Measurements from ENCODE around the gene ATE1. TPM values are rescaled to one million over a fixed set of nuclear protein-coding genes. Genes with fewer than 3 reads are reported as not detected.

Gene ATE1
- total RNA-seq, 1 donor from 2014 or later: 34.4 TPM

DNA sequence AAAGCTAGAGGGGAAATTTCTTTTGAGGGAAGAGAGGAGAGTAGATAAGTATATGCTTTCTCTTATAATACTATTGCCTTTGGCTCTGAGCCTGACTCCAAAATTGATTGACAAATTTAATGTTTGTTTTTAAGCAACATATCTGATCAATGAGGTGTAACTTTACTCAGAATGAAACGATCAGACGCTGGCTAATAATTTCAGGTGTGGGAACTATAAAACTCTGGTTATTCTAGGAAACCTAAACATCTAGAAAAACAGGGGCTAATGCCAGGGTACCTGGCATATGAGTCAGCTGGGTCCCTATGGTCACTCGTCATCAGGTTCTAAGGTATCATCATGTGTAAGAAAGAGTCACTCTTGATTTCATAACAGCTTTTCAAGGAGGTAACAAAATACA lies 139.7 kb downstream of the ATE1 start:
- H3K27ac ChIP-seq (replicated peaks): no peak overlapping the region
- intact Hi-C loops (cut with micrococcal nuclease): no loop called here
- H3K27me3 ChIP-seq (ENCODE audit: low read depth): no peaks in the 10 kb centered on the region
- H3K4me1 ChIP-seq: no peaks in the 10 kb centered on the region
- peaks cover 29% of the 10 kb centered on the region for H3K36me3 ChIP-seq
- TF ChIP-seq, protein P1, sequence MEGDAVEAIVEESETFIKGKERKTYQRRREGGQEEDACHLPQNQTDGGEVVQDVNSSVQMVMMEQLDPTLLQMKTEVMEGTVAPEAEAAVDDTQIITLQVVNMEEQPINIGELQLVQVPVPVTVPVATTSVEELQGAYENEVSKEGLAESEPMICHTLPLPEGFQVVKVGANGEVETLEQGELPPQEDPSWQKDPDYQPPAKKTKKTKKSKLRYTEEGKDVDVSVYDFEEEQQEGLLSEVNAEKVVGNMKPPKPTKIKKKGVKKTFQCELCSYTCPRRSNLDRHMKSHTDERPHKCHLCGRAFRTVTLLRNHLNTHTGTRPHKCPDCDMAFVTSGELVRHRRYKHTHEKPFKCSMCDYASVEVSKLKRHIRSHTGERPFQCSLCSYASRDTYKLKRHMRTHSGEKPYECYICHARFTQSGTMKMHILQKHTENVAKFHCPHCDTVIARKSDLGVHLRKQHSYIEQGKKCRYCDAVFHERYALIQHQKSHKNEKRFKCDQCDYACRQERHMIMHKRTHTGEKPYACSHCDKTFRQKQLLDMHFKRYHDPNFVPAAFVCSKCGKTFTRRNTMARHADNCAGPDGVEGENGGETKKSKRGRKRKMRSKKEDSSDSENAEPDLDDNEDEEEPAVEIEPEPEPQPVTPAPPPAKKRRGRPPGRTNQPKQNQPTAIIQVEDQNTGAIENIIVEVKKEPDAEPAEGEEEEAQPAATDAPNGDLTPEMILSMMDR (IDR thresholded peaks at IDR 0.05; ENCODE audit: borderline replicate concordance): no peak
- DNase-seq: no peak
- no peak overlapping the region for H3K4me3 ChIP-seq
- no peaks in the 10 kb centered on the region for H3K9me3 ChIP-seq (replicated peaks)

DNA sequence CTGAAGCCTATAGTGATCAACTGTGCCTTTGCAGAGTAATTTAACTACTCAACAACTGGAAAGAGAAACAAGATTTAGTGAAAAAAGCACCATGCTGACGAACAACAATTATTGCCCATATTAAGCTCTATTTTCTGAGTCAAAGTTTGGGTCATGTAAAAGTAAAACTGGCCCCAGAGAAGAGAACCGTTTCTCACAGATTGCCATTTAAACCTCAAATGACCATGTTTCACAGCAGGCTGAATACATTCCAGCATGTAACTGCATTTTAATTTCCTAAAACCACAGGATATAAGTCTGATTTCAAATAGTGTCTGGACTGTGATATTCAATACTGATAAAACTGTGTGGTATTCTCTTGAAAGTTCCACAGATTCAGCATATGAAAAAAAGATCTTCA lies 140.7 kb downstream of the ATE1 start:
- no peaks in the 10 kb centered on the region for H3K4me1 ChIP-seq
- TF ChIP-seq, protein P1 (IDR thresholded peaks at IDR 0.05; ENCODE audit: borderline replicate concordance): no peak
- intact Hi-C loops (cut with micrococcal nuclease): no loop called here
- no peak overlapping the region for H3K27ac ChIP-seq (replicated peaks)
- H3K36me3 ChIP-seq: peaks cover 26% of the 10 kb centered on the region
- no peak overlapping the region for H3K4me3 ChIP-seq
- no peaks in the 10 kb centered on the region for H3K9me3 ChIP-seq (replicated peaks)
- H3K27me3 ChIP-seq (ENCODE audit: low read depth): no peaks in the 10 kb centered on the region
- no peak for DNase-seq

DNA sequence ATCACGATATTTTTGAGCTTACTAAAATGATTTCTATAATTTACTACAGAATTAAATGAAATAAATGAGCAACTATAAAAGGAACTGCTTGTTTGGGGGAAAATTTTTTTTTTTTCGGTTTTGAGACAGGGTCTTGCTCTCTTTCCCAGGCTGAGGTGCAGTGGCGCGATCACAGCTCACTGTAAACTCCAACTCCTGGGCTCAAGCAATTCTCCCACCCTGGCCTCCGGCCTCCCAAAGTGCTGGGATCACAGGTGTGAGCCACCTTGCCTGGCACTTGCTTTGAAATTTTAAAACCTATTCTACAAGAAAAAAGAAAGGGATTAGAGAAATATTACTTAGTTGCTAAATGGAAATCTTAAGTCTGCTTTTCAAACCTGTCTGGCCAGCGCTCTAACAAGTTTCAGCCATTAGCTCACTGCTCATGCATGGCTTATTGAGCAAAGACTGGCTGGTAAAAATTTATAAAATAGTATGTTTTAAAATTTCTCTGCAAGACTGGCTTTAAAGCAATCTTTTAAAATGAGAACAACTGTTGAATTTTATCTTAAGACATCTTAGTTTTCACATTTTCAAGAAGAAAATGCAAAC lies 144.0 kb downstream of the ATE1 start:
- no peak for DNase-seq
- TF ChIP-seq, protein P1 (IDR thresholded peaks at IDR 0.05; ENCODE audit: borderline replicate concordance): no peak
- Histone ChIP-seq H3K4me3 (no peak overlapping the region), H3K36me3 (peaks cover 18% of the 10 kb centered on the region), H3K4me1 (no peaks in the 10 kb centered on the region), H3K9me3 (replicated peaks) (no peaks in the 10 kb centered on the region), H3K27me3 (ENCODE audit: low read depth) (no peaks in the 10 kb centered on the region), H3K27ac (replicated peaks) (no peak overlapping the region)
- intact Hi-C loops (cut with micrococcal nuclease): no loop called here

DNA sequence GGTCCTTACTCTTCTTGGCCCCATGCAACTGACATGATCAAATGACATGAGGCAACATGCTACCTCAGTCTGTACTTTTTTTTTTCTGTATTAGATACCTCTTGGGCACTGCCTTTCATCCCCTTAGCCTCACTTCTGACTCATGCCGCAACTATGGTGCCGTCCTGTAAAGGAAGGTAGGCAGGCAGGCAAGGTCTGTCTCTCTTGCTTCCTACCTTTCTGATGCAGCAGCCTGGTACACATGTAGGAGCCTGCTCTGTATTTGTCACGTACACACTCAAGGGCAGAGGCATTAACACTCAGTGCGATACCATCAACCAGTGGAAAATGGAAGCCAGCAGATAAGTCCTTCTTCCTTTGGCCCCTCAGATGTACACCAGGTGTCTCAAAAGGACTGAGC lies 146.7 kb downstream of the ATE1 start:
- no peaks in the 10 kb centered on the region for H3K9me3 ChIP-seq (replicated peaks)
- H3K27ac ChIP-seq (replicated peaks): no peak overlapping the region

DNA sequence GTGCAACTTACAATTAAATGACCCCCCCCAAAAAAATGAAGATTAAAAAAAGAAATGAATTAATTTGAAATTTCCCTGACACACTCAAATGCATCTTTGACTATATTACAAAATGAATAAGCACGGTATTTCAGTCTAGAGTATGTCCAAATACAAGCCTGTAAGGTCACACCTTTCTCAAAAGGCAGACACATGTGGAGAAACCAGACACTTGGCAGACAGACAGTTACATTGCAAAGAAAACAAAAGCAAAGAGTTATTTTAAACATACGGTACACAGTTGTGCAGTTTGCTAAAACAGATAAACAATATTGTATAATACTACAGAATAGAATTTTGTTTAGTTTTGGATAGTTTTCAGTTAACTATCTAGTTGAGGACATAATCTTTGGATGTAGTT lies 153.0 kb downstream of the ATE1 start:
- intact Hi-C loops (cut with micrococcal nuclease): no loop called here
- H3K27ac ChIP-seq (replicated peaks): no peak overlapping the region

More for the DNA sequence above, 146.7 kb downstream of the ATE1 start:
- Histone ChIP-seq H3K36me3 (peaks cover 7% of the 10 kb centered on the region), H3K4me3 (no peak overlapping the region), H3K4me1 (no peaks in the 10 kb centered on the region), H3K27me3 (ENCODE audit: low read depth) (no peaks in the 10 kb centered on the region)
- DNase-seq: no peak
- TF ChIP-seq, protein P1 (IDR thresholded peaks at IDR 0.05; ENCODE audit: borderline replicate concordance): no peak
- intact Hi-C loops (cut with micrococcal nuclease): no loop called here

More for the DNA sequence above, 153.0 kb downstream of the ATE1 start:
- peaks cover 11% of the 10 kb centered on the region for H3K4me1 ChIP-seq
- DNase-seq: no peak
- TF ChIP-seq, protein P1 (IDR thresholded peaks at IDR 0.05; ENCODE audit: borderline replicate concordance): no peak
- H3K9me3 ChIP-seq (replicated peaks): no peaks in the 10 kb centered on the region
- no peaks in the 10 kb centered on the region for H3K27me3 ChIP-seq (ENCODE audit: low read depth)
- H3K4me3 ChIP-seq: no peak overlapping the region
- peaks cover 4% of the 10 kb centered on the region for H3K36me3 ChIP-seq

All from left ventricle myocardium inferior (tissue), 1 donor.